Activated CD4-positive, alpha-beta T cell treated with anti-CD3 and anti-CD28 coated beads, Interleukin-2, amount 50 U/mL, for 48 hours (primary cell): Measurements from ENCODE around the gene SPTSSA.
A peak's percentile ranks its signal among the peaks of the same experiment; 100 is the strongest.
"Not testable (repeated sequence)": the region's sequence is repeated elsewhere in the genome, so short reads cannot be mapped to it uniquely, and the experiment has no call there.

ENCODE experiments used
- DNase-seq, 2 experiments: peaks; one replicate each; pipeline ENCODE4 v3.0.0-alpha.2; 2020

SPTSSA gene, protein sequence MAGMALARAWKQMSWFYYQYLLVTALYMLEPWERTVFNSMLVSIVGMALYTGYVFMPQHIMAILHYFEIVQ

DNA sequence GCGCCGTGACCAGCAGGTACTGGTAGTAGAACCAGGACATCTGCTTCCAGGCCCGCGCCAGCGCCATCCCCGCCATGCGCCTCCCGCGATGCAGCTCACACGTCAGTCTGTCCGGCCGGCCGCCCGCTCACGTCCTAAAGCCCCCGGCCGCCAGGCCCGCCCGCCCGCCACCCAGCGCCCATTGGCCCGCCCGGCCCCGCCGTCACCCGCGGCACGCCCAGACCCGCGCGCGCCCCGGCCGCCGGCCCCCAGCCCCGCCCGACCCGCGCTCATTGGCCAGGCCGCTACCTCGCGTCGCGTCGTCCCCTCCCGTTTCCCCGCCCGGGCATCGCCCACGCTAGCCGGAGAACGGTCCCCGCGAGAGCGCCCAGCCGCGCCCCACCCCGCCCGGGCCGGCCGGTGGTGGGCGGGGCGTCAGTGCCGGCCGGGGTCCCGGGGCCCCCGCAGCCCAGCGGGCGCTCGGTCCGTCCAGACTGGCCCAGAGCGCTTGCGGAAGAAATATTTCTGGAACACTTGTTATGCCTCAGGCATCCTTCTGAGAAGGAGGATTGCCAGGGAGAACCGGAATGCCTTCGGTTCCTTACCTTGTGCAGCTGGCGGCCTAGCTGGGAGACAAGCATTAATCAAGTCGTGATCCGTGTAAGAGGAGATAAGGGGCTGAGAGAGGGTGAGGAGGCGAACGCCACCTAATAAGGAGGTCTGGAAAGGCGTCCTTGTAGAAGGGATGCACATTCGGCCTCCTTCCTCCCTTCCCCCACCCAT is at the start of gene SPTSSA:
TSS of gene SPTSSA (minus strand) at position 109 of the 762 bp plus-strand sequence. CDS start at position 76, 33 bp downstream.
- peak; percentile 91 to 92 for DNase-seq

DNA sequence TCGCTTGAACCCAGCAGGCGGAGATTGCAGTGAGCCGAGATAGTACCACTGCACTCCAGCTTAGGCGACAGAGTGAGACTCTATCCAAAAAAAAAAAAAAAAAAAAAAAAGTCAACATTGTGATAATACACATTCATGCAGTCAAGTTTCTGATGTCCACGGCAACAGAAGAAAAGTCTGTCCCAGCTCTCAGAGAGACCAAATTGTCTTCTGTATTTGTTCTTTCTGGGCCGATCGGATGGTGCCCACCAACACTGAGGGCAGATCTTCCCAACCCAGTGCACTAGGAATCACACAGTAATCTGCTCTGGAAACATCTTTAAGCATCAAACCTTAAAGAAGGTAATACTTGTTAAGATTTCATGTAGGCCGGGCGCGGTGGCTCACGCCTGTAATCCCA is 45.8 kb upstream of the SPTSSA start:
- DNase-seq: no peak

DNA sequence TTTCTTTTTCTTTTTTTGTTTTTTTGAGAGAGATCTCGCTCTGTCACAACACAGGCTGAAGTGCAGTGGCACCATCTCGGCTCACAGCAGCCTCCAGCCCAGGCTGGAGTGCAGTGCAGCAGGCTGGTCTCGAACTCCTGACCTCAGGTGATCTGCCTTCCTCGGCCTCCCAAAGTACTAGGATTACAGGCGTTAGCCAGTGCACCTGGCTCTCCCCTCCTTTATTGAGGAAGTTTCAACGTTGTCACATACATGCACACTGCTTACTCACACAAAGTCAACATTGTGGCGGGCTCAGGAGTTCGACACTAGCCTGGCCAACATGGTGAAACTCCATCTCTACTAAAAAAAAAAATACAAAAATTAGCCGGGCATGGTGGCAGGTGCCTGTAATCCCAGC is 45.4 kb upstream of the SPTSSA start:
- no peak for DNase-seq

DNA sequence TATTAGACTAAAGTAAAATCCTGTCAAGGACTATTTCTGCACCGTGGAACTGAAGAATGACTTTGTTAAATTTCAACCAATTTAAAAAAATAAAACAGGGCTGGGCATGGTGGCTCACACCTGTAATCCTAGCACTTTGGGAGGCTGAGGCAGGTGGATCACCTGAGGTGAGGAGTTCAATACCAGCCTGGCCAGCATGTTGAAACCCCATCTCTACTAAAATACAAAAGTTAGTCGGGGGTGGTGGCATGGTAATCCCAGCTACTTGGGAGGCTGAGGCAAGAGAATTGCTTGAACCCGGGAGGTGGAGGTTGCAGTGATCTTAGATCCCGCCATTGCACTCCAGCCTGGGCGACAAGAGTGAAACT is 43.1 kb upstream of the SPTSSA start:
- not testable (repeated sequence) for DNase-seq

DNA sequence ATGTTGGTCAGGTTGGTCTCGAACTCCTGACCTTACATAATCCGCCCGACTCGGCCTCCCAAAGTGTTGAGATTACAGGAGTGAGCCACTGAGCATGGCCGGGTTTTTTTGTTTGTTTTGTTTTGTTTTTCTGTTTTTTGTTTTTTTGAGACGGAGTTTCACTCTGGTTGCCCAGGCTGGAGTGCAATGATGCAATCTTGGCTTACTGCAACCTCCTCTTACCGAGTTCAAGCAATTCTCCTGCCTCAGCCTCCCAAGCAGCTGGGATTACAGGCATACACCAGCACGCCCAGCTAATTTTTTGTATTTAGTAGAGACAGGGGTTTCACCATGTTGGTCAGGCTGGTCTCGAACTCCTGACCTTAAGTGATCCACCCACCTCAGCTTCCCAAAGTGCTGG is 42.0 kb upstream of the SPTSSA start:
- not testable (repeated sequence) for DNase-seq

DNA sequence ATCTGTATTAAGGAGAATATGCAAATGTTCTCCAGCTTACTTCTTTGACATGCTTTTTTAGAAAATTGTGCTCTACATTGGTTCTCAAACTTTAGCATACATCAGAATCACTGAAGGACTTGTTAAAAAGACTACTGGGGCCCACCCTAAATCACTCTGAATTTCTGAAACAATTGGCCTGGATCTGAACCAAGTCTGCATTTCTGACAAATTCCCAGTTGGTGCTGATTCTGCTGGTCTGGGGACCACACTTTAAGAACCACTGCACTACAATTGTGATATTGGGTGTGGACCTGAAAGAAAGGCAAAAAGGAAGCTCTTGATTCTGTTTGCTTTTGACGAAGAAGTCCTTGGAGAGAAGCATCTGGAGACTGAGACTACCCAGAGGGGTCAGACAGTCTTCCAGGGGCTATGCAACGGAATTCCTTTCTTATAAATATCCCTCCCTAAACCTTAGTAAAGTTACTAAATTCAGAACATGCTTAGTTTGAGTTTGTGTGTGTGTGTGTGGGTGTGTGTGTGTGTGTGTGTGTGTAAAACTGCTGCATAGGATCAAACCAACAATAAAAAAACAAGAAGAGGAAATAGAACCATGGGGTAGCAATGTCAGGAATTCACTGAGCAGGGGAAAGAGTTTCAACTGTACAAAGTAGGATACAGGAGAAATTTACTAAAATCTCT is 40.6 kb upstream of the SPTSSA start:
- DNase-seq: no peak

DNA sequence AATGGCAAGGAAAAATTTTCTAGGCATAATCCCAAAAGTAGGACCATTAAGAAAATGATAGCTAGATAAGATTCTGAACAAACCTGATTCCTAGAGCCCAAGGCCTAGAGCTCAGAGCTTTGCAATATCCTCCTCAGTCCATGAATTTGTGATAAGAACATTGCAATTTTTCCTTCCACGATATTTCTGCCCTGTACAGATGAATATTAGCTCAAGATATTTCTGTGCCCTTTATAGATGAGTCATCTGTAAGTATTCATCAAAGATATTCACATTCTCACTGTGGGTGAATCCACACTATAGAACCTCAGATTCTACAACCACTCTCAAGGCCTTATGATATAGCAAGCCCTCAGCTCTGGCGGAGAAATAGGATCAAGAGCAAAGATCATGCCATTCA is 40.0 kb upstream of the SPTSSA start:
- DNase-seq: no peak

DNA sequence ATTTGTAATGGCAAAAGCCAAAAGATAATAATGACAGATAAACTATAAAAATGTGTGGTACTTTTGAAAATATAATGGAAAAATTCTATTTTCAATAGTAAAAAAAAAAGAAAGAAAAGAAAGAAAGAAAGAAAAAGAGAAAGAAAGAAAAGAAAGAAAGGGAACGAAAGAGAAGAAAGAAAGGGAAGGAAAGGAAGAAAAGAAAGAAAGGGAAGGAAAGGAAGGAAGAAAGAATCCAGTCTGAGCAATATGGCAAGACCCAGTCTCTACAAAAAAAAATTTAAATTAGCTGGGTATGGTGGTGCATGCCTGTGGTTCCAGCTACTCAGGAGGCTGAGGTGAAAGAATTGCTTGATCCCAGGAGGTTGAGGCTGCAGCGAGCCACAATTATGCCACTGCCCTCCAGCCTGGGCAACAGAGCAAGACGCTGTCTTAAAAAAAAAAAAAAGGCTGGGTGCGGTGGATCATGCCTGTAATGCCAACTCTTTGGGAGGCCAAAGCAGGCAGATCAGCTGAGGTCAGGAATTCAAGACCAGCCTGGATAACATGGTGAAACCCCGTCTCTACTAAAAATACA is 39.1 kb upstream of the SPTSSA start:
- DNase-seq: no peak

DNA sequence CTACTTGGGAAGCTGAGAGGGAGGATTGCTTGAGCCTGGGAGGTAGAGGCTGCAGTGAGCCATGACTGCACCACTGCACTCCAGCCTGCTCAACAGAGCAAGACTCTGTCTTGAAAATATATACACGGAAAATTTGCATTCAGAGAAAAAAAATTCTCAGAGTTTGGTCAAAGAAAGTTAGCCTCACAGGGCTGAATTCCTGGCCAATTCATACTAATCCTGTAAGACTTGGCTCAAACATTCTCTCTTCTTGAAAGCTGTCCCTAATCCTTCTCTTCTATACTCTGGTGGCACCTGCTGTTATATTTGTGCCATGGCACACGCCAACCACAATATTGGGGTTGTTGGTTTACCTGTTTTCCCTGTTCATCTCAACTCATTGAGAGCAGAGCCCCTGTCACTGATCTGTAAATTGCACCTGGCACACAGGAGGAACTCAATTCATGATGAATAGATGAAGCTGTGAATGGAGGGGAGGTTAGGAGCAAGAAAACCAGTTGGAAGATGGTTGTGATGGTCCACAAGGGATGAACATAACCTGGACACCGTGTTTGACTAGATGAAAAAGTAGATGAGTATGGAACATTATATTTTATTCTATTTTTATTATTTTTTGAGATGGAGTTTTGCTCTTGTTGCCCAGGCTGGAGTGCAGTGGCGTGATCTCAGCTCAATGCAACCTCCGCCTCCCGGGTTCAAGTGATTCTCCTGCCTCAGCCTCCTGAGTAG is 36.8 kb upstream of the SPTSSA start:
- DNase-seq: peak in 1 of 2 experiments; percentile 7

DNA sequence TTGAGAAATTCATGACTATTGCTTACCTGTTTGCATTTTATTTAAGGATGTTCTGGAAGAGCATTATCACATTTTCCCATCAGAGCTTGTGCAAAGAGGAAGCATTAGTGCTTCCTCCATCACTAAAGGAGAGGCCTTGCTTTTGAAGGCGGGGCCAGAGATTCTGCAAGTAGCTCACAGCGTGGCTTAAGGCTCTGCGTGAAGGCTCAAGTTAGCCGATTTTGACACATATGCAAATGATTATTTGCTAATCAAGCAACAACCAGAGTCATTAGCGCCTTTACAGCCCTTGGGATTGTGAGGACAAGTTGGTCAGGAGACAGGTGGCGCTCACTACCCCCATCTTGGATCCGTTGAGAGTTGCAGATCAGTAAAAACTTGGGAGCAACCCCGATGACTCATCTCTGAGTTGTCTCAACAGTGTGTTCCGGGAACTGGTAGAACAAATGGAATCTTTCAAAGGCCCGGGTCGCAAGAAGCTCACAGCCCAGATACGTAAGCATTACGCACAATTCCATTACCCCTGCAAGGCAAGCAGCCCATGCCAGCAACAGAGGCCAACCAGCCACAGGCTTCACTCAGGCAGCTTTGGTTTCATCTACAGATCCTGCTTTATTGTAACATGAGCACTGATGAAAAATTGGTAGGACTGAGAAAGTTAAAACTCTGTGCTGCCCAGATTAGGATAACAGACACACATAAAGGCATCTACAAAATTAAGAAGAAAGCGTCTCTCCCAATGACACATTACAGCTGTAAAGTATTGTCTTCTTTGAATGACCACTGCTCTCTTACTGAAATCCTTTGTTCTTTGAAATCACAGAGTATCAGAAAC is 34.9 kb upstream of the SPTSSA start:
- no peak for DNase-seq

DNA sequence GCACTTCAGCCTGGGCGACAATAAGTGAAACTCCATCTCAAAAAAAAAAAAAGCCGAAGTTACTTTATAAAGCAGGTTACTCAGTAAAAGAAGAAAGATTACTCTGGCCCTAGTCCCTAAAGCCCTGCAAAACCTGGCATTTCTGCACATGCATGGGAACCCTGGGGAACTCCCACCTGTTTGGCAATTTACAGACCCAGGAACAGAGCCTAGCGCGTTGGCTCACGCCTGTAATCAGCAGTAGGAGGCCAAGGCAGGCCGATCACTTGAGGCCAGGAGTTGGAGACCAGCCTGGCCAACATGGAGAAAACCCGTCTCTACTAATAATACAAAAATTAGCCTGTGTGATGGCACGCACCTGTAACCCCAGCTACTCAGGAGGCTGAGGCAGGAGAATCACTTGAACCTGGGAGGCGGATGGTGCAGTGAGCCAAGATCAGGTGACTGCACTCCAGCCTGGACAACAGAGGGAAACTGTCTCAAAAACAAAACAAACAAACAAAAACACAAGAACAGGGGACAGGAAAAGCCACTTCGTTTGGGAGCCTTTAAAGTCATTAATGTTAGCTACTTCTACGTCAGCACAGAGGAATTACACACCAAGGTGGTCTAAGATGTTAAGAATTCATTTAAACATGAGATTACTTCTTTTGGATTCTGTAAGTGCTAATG is 34.1 kb upstream of the SPTSSA start:
- DNase-seq: no peak

DNA sequence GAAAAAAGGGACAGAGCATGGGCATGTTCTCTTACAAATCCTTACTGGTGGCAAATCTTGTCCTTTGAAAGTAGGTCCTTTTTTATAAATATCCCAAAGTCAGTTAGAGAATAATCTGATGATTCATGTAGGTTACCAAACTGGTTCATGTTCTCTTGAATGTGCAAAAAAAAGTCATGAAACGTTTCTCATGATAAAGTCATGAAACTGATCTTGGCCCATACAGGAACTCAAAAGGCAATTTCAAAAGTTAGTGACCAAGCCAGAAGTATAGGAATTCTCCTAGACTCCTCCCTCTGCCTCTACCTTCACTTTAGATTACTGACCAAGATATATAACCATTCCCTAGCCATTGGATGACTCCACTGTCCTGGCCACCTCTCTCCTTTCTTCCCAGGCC is 27.3 kb upstream of the SPTSSA start:
- DNase-seq: no peak

DNA sequence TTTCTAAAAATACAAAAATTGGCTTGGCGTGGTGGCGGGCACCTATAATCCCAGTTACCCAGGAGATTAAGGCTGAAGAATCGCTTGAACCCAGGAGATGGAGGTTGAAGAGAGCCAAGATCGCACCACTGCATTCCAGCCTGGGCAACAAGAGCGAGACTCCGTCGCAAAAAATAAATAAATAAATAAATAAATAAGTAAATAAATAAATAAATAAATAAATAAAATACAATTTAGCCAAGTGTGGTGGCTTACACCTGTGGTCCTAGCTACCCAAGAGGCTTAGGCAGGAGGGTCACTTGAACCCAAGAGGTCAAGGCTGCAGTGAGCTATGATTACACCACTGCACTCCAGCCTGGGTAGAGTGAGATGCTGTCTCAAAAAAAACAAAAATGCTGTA is 26.5 kb upstream of the SPTSSA start:
- DNase-seq: no peak

DNA sequence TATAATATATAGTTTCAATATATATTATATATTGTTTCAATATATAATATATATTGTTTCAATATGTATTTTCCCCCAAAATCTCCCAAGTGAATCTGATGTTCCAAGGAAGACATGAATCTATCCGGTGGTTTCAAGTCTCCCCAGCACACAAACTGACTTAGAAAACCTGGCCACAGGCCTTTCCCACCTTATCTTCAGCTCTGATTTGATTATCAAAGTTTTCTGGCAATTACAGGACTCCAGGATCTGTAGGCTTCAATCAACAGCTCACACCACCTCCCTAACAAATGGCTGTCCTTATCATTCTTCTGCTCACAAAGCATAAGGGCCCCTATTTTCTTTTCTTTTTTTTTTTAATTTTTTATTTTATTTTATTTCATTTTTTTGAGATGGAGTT is 22.7 kb upstream of the SPTSSA start:
- DNase-seq: no peak

DNA sequence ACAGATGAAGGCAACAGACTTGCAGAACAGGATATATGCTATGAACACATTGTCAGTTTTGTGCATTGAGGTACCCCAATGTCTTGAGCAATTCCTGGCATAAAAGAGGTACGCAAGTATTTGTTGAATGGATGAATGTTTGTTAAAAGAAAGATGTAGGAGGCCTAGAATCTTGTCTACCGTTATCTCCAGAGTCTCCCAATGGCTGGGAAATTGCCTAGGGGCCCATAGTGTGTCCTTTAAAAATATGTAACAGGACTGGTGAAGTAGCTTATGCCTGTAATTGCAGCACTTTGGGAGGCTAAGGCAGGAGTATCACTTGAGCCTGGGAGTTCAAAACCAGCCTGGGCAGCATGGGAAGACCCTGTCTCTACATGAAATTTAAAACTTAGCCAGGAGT is 20.4 kb upstream of the SPTSSA start:
- no peak for DNase-seq

DNA sequence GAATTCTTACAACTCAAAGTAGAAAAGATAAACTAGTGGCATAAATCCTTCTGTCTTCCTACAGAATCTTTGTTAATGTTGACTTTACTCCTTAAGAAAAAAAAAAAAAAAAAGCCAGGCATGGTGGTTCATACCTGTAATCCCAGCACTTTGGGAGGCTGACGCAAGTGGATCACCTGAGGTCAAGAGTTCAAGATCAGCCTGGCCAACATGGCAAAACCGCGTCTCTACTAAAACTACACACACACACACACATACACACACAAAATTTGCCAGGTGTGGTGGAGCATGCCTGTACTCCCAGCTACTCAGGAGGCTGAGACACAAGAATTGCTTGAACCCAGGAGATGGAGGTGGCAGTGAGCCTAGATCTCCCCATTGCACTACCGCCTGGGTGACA is 17.7 kb upstream of the SPTSSA start:
- no peak for DNase-seq

DNA sequence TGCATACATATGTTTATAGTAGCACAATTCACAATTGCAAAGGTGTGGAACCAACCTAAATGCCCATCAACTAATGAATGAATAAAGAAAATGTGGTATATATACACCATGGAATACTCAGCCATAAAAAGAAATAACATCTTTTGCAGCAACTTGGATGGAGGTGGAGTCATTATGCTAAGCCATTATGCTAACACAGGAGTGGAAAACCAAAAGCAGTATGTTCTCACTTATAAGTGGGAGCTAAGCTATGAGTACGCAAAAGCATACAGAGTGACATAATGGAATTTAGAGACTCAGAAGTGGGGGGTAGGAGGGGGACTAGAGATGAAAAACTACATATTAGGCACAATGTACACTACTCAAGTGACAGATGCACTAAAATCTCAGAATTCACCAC is 16.2 kb upstream of the SPTSSA start:
- DNase-seq: no peak

DNA sequence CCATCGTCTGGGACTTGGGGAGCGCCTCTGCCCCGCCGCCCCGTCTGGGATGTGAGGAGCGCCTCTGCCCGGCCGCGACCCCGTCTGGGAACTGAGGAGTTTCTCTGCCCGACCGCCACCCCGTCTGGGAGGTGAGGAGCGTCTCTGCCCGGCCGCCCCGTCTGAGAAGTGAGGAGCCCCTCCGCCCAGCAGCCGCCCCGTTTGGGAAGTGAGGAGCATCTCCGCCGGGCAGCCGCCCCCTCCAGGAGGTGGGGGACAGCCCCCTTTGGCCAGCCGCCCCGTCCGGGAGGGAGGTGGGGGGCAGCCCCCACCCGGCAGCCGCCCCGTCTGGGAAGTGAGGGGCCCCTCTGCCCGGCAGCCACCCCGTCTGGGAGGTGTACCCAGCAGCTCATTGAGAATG is 14.0 kb upstream of the SPTSSA start:
- not testable (repeated sequence) for DNase-seq

DNA sequence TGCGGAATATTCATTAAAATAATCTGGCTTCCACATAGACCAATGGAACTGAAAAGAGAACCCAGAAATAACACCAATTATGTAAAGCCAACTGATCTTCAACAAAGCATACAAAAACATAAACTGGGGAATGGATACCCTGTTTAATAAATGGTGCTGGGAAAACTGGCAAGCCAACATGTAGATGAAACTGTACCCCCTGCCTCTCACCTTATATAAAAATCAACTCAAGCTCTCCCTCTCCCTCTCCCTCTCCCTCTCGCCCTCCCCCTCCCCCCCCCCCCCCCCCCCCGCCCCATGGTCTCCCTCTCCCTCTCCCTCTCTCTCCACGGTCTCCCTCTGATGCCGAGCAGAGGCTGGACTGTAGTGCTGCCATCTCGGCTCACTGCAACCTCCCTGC is 13.1 kb upstream of the SPTSSA start:
- DNase-seq: no peak

DNA sequence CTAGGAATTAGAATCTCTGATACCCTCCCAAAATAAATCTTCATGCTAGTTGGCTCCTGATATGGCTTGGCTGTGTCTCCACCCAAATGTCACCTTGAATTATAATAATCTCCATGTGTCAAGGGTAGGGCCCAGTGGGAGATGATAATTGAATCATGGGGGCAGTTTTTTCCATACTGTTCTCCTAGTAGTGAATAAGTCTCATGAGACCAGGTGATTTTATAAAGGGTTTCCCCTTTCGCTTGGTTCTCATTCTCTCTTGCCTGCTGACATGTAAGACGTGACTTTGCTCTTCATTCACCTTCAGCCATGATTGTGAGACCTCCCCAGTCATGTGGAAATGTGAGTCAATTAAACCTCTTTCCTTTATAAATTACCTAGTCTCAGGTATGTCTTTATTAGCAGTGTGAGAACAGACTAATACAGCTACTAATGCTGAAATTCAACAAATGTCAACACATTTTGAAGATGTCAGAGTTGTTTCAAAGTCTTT is 12.2 kb upstream of the SPTSSA start:
- no peak for DNase-seq

DNA sequence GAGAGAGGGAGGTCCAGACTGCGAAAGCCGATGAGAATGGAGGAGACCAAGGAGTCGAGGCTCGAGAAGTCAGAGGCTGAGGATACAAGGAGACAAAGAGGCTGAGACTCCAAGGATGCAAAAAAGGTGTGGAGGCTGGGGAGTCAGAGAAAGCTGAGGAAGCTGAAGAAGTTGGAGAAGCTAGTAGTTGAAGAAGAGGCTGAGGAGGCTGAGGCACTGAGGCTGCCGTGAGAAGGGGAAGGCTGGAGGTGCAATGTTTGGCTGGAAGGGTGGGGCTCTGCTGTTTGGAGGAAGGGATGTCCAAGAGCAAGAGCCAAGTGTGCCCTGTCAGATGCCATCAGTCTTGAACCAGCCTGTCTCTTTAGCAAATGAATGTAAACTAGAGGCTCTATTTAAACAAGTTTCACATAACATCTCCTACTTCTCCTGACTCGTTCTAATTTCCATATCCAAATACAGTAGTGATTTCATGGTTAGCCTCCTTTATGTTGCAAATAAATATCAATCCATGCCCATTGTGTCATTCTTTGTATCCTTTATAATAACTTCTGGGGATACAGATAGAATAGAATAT is 10.8 kb upstream of the SPTSSA start:
- DNase-seq: no peak
